ENCODE results near the gene SFXN2. TPM values are rescaled to one million over a fixed set of nuclear protein-coding genes. Genes with fewer than 3 reads are reported as not detected.

Gene SFXN2
- total and polyA plus RNA-seq, 8 donors, result 5.6 to 21.6 (median 10.0) TPM

- H3K27me3 ChIP-seq, result no peaks in the 10 kb centered on the region
- peak overlapping the region in 2 of 4 donors; percentile 2 to 53 for H3K27ac ChIP-seq
- ATAC-seq, result no peak
- TF ChIP-seq CTCF (IDR thresholded peaks at IDR 0.05), result no peak
- H3K36me3 ChIP-seq, result no peaks in the 10 kb centered on the region
- intact Hi-C loops (cut with DNase I), result no loop called here
- no peaks in the 10 kb centered on the region for H3K9me3 ChIP-seq
- DNase-seq, result peak in 1 of 6 donors; percentile 34
- 89 to 91% methylated on average over 9 of the region's 9 CpGs for WGBS, 2 donors
- H3K4me3 ChIP-seq, result no peak overlapping the region
- H3K4me1 ChIP-seq, result peaks cover 0 to 17% (median 12%) of the 10 kb centered on the region in 3 donors
- FAIRE-seq, result no peak
Observed at GRCh38 chr10:102676534-102677315, 37.7 kb upstream of the SFXN2 start.

GRCh38 chr10:102677331-102678067 is 36.9 kb upstream of the SFXN2 start:
- H3K9me3 ChIP-seq, result no peaks in the 10 kb centered on the region
- no peaks in the 10 kb centered on the region for H3K36me3 ChIP-seq
- no peaks in the 10 kb centered on the region for H3K27me3 ChIP-seq
- peaks cover 0 to 17% (median 12%) of the 10 kb centered on the region in 3 donors for H3K4me1 ChIP-seq
- no peak overlapping the region for H3K4me3 ChIP-seq
- DNase-seq (peak in 1 of 6 donors; percentile 32), ATAC-seq (no peak), FAIRE-seq (no peak)
- WGBS, 2 donors, result 61 to 65% methylated on average over 9 of the region's 9 CpGs
- no peak overlapping the region for H3K27ac ChIP-seq
- no peak for TF ChIP-seq CTCF (IDR thresholded peaks at IDR 0.05)
- intact Hi-C loops (cut with DNase I), result no loop called here

- Histone ChIP-seq H3K4me3 (no peak overlapping the region), H3K9me3 (no peaks in the 10 kb centered on the region), H3K27ac (peak overlapping the region in 1 of 4 donors; percentile 16), H3K36me3 (no peaks in the 10 kb centered on the region), H3K27me3 (no peaks in the 10 kb centered on the region), H3K4me1 (peaks cover 0 to 17% (median 12%) of the 10 kb centered on the region in 3 donors)
- no peak for TF ChIP-seq CTCF (IDR thresholded peaks at IDR 0.05)
- WGBS, 2 donors, result 32 to 39% methylated on average over 9 of the region's 9 CpGs
- ATAC-seq (no peak), DNase-seq (no peak), FAIRE-seq (no peak)
- intact Hi-C loops (cut with DNase I), result no loop called here
Observed at GRCh38 chr10:102678068-102678400, 36.4 kb upstream of the SFXN2 start.

GRCh38 chr10:102678842-102679289 is 35.6 kb upstream of the SFXN2 start:
- H3K27me3 ChIP-seq, result no peaks in the 10 kb centered on the region
- H3K27ac ChIP-seq, result peak overlapping the region in 2 of 4 donors; percentile 16 to 42
- peak overlapping the region in 1 of 4 donors; percentile 20 for H3K4me3 ChIP-seq
- ATAC-seq (peak; percentile 88 to 91 (median 90)), FAIRE-seq (no peak), DNase-seq (peak; percentile 65 to 89 (median 80))
- peak; percentile 32 to 52 (median 38) for TF ChIP-seq CTCF (IDR thresholded peaks at IDR 0.05)
- intact Hi-C loops (cut with DNase I), result no loop called here
- H3K36me3 ChIP-seq, result no peaks in the 10 kb centered on the region
- no peaks in the 10 kb centered on the region for H3K9me3 ChIP-seq
- 10 to 12% methylated on average over 8 to 9 of the region's 9 CpGs for WGBS, 2 donors
- H3K4me1 ChIP-seq, result peaks cover 0 to 17% (median 12%) of the 10 kb centered on the region in 3 donors

All from pancreas (tissue), 10 donors.